Neural progenitor cell (in vitro differentiated cells): ENCODE measurements around the gene RUNDC1.

Experiments used
- EZH2 ChIP-seq: fragments of 200-600 bp; sonication (generic); IDR thresholded peaks from 2 replicates; pipeline ENCODE4 v1.6.1; 2017; ENCODE audit warnings: antibody characterized with exemption, mild to moderate bottlenecking, moderate library complexity
- TF ChIP-seq, protein P1 (sequence below): fragments of 200-600 bp; sonication (generic); IDR thresholded peaks from 2 replicates; pipeline ENCODE4 v1.5.1; 2017; ENCODE audit warnings: antibody characterized with exemption, mild to moderate bottlenecking

DNA sequence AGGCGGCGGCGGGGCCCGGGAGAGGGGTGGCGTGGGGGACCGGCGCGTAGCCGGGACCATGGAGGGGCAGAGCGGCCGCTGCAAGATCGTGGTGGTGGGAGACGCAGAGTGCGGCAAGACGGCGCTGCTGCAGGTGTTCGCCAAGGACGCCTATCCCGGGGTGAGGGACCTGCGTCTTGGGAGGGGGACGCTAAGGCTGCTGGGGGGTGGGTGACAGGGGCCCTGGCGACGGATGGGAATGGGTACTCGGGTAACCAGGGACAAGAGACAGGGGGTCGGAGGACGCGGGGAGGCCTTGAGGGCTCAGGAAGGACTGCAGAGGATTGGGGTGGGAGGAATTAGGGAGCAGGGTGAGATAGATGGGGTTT is 44.9 kb downstream of the RUNDC1 start:
- TF ChIP-seq, protein P1, sequence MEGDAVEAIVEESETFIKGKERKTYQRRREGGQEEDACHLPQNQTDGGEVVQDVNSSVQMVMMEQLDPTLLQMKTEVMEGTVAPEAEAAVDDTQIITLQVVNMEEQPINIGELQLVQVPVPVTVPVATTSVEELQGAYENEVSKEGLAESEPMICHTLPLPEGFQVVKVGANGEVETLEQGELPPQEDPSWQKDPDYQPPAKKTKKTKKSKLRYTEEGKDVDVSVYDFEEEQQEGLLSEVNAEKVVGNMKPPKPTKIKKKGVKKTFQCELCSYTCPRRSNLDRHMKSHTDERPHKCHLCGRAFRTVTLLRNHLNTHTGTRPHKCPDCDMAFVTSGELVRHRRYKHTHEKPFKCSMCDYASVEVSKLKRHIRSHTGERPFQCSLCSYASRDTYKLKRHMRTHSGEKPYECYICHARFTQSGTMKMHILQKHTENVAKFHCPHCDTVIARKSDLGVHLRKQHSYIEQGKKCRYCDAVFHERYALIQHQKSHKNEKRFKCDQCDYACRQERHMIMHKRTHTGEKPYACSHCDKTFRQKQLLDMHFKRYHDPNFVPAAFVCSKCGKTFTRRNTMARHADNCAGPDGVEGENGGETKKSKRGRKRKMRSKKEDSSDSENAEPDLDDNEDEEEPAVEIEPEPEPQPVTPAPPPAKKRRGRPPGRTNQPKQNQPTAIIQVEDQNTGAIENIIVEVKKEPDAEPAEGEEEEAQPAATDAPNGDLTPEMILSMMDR = no peak
- TF ChIP-seq EZH2 = no peak
